ENCODE data around the gene TBC1D22A.

The TBC1D22A gene

GRCh38 chr22:47031628-47031915, 269.1 kb downstream of the TBC1D22A start:
- H3K79me1 ChIP-seq (ENCODE audit: low read length), result no peaks in the 10 kb centered on the region
- H2BK120ac ChIP-seq (ENCODE audit: low read depth, low read length), result no peak overlapping the region
- H4K5ac ChIP-seq (ENCODE audit: low read length), result no peak overlapping the region
- H3K18ac ChIP-seq (ENCODE audit: low read length), result no peak overlapping the region
- no peak overlapping the region for H3K9ac ChIP-seq (ENCODE audit: low read length)
- WGBS (ENCODE audit: extremely low coverage, insufficient coverage, low lambda C conversion rate), result no CpG with 5 or more reads among the region's 7 CpGs
- no peak overlapping the region for H2BK5ac ChIP-seq (ENCODE audit: low read length)
- H4K8ac ChIP-seq (ENCODE audit: low read depth, low read length), result no peak overlapping the region
- no peaks in the 10 kb centered on the region for H3K27me3 ChIP-seq (ENCODE audit: insufficient read depth, low read length, poor library complexity)
- H2BK15ac ChIP-seq (replicated peaks; ENCODE audit: low read depth), result no peak overlapping the region
- no peak overlapping the region for H3K4ac ChIP-seq (ENCODE audit: low read depth, low read length)
- H3K56ac ChIP-seq (ENCODE audit: low read length), result no peak overlapping the region
- H3K27ac ChIP-seq (ENCODE audit: low read depth, low read length), result no peak overlapping the region
- no peak overlapping the region for H3K4me2 ChIP-seq (ENCODE audit: low read length)
- H2AK5ac ChIP-seq (ENCODE audit: low read length), result no peak overlapping the region
- H3K23ac ChIP-seq (ENCODE audit: low read length), result no peak overlapping the region
- no peaks in the 10 kb centered on the region for H3K36me3 ChIP-seq (ENCODE audit: control insufficient read depth, insufficient read depth, low read length)
- no peak for DNase-seq
- H3K4me3 ChIP-seq (ENCODE audit: low read length), result no peak overlapping the region
- no peaks in the 10 kb centered on the region for H3K79me2 ChIP-seq (ENCODE audit: control insufficient read depth, insufficient read depth, low read length)
- H3K4me1 ChIP-seq (ENCODE audit: control insufficient read depth, low read depth, low read length), result no peaks in the 10 kb centered on the region

GRCh38 chr22:47032091-47032943, 269.9 kb downstream of the TBC1D22A start:
- Histone ChIP-seq H3K79me2 (ENCODE audit: control insufficient read depth, insufficient read depth, low read length) (no peaks in the 10 kb centered on the region), H3K4me1 (ENCODE audit: control insufficient read depth, low read depth, low read length) (no peaks in the 10 kb centered on the region), H2BK15ac (replicated peaks; ENCODE audit: low read depth) (no peak overlapping the region), H3K4me3 (ENCODE audit: low read length) (no peak overlapping the region), H3K27ac (ENCODE audit: low read depth, low read length) (no peak overlapping the region), H4K8ac (ENCODE audit: low read depth, low read length) (no peak overlapping the region), H2BK5ac (ENCODE audit: low read length) (no peak overlapping the region), H2AK5ac (ENCODE audit: low read length) (no peak overlapping the region), H4K5ac (ENCODE audit: low read length) (no peak overlapping the region), H3K79me1 (ENCODE audit: low read length) (no peaks in the 10 kb centered on the region), H3K36me3 (ENCODE audit: control insufficient read depth, insufficient read depth, low read length) (no peaks in the 10 kb centered on the region), H3K56ac (ENCODE audit: low read length) (no peak overlapping the region), H3K23ac (ENCODE audit: low read length) (no peak overlapping the region), H3K9ac (ENCODE audit: low read length) (no peak overlapping the region), H3K18ac (ENCODE audit: low read length) (no peak overlapping the region), H2BK120ac (ENCODE audit: low read depth, low read length) (no peak overlapping the region), H3K4ac (ENCODE audit: low read depth, low read length) (no peak overlapping the region), H3K27me3 (ENCODE audit: insufficient read depth, low read length, poor library complexity) (no peaks in the 10 kb centered on the region), H3K4me2 (ENCODE audit: low read length) (no peak overlapping the region)
- no CpG with 5 or more reads among the region's 22 CpGs for WGBS (ENCODE audit: extremely low coverage, insufficient coverage, low lambda C conversion rate)
- no peak for DNase-seq

DNA sequence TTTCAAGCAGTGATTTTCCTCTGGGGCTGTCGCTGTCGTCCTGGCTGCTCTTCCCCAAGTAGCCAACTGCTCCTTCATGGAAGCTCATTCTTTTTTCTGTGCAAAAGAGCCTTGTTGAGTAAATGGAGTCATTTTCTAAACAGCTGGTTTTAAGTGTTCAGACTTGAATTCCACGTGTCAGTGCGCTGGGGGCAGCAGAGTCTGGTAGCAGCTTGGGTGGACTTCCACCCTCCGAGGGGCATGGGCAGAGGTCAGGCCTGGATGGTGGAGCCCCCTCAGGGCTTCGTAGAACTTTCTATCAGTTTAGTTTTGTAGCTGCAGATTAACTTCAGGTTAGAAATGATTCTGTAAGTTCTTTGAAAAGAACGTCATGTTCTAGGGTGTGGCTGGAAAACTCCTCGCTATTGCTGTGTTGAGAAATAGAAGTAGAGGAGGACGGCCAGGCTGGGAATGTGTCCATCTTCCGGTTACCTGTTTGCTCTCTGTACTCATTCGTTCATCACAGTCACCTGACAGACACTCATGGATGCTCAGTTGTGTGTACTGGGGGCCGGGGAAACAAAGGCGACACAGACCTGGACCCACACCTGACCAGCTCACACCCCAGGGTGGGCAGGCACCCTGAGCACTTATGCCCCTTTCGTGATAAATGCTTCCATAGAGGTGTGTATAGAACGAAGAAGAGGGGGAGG, 270.7 kb downstream of the TBC1D22A start:
- Histone ChIP-seq H2BK120ac (ENCODE audit: low read depth, low read length) (no peak overlapping the region), H3K36me3 (ENCODE audit: control insufficient read depth, insufficient read depth, low read length) (no peaks in the 10 kb centered on the region), H3K4me1 (ENCODE audit: control insufficient read depth, low read depth, low read length) (no peaks in the 10 kb centered on the region), H3K79me2 (ENCODE audit: control insufficient read depth, insufficient read depth, low read length) (no peaks in the 10 kb centered on the region), H4K8ac (ENCODE audit: low read depth, low read length) (no peak overlapping the region), H2BK5ac (ENCODE audit: low read length) (no peak overlapping the region), H3K4me2 (ENCODE audit: low read length) (no peak overlapping the region), H3K27ac (ENCODE audit: low read depth, low read length) (no peak overlapping the region), H2BK15ac (replicated peaks; ENCODE audit: low read depth) (no peak overlapping the region), H4K5ac (ENCODE audit: low read length) (no peak overlapping the region), H3K9ac (ENCODE audit: low read length) (no peak overlapping the region), H3K23ac (ENCODE audit: low read length) (no peak overlapping the region), H3K4me3 (ENCODE audit: low read length) (no peak overlapping the region), H3K4ac (ENCODE audit: low read depth, low read length) (no peak overlapping the region), H2AK5ac (ENCODE audit: low read length) (no peak overlapping the region), H3K27me3 (ENCODE audit: insufficient read depth, low read length, poor library complexity) (no peaks in the 10 kb centered on the region), H3K18ac (ENCODE audit: low read length) (no peak overlapping the region), H3K56ac (ENCODE audit: low read length) (no peak overlapping the region), H3K79me1 (ENCODE audit: low read length) (no peaks in the 10 kb centered on the region)
- DNase-seq, result no peak
- no CpG with 5 or more reads among the region's 15 CpGs for WGBS (ENCODE audit: extremely low coverage, insufficient coverage, low lambda C conversion rate)

DNA sequence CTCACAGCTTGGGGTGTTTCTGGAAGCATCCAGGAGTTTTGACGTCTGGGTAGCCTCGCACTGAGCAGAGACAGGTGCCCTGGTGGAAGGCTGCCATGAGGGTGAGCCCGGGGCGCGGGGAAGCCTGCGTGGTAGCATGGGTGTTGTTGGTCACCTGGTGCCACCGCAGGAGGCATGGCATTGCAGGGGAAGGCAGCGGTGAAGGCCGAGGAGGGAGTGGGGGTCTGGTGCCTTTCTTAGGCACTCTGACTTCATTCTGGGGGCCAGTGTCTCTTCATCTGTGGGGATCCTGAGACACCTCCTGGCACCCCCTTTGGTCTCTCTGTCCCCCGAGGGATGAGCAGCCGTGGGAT, 271.2 kb downstream of the TBC1D22A start:
- no peaks in the 10 kb centered on the region for H3K36me3 ChIP-seq (ENCODE audit: control insufficient read depth, insufficient read depth, low read length)

DNA sequence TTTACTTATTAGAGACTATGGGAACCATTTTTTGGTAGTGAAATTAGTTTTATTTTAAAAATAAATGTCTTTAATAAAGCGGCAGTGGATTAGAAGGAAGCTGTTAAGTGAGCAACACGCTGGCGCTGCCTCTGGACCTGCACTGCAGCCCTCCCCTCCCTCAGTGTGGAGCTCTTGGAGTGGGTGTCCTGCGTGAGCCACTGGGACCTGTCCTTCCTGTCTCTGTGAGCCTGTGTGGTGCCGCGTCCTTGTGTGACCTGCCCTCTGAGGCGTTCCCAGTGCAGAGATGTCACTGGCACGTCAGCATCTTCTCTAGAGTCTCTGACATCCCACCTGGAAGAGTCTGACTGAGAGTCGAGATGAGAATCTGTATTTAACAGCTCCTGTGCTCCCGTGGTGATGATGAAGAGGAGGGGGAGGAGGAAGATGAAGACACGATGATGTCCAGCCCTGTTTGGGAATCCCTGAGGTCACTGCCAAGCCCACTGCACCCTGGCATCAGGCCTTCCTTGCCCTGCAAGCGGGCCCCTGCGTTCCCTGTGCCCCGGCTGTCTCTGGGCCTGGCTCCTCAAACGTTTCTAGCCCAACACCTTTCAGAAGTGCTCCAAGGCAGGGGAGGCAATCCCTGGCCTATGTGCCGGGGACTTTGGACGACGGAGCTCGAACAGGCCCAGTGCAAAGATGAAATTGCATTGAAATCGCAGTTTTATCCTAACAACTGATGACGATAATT, 271.8 kb downstream of the TBC1D22A start:
- no peak overlapping the region for H4K8ac ChIP-seq (ENCODE audit: low read depth, low read length)
- no peak overlapping the region for H3K9ac ChIP-seq (ENCODE audit: low read length)
- no peaks in the 10 kb centered on the region for H3K79me1 ChIP-seq (ENCODE audit: low read length)
- no peak overlapping the region for H3K56ac ChIP-seq (ENCODE audit: low read length)
- no peaks in the 10 kb centered on the region for H3K27me3 ChIP-seq (ENCODE audit: insufficient read depth, low read length, poor library complexity)
- H3K4me2 ChIP-seq (ENCODE audit: low read length), result no peak overlapping the region
- H2BK120ac ChIP-seq (ENCODE audit: low read depth, low read length), result no peak overlapping the region
- no peak overlapping the region for H3K4ac ChIP-seq (ENCODE audit: low read depth, low read length)
- H3K23ac ChIP-seq (ENCODE audit: low read length), result no peak overlapping the region
- no CpG with 5 or more reads among the region's 21 CpGs for WGBS (ENCODE audit: extremely low coverage, insufficient coverage, low lambda C conversion rate)
- no peak for DNase-seq
- no peak overlapping the region for H3K18ac ChIP-seq (ENCODE audit: low read length)
- no peaks in the 10 kb centered on the region for H3K4me1 ChIP-seq (ENCODE audit: control insufficient read depth, low read depth, low read length)
- no peaks in the 10 kb centered on the region for H3K79me2 ChIP-seq (ENCODE audit: control insufficient read depth, insufficient read depth, low read length)
- H2BK15ac ChIP-seq (replicated peaks; ENCODE audit: low read depth), result no peak overlapping the region
- no peak overlapping the region for H4K5ac ChIP-seq (ENCODE audit: low read length)
- no peak overlapping the region for H2BK5ac ChIP-seq (ENCODE audit: low read length)
- no peak overlapping the region for H2AK5ac ChIP-seq (ENCODE audit: low read length)
- H3K27ac ChIP-seq (ENCODE audit: low read depth, low read length), result no peak overlapping the region
- H3K4me3 ChIP-seq (ENCODE audit: low read length), result no peak overlapping the region
- H3K36me3 ChIP-seq (ENCODE audit: control insufficient read depth, insufficient read depth, low read length), result no peaks in the 10 kb centered on the region

More for the DNA sequence above, 271.2 kb downstream of the TBC1D22A start:
- no peak overlapping the region for H3K4me2 ChIP-seq (ENCODE audit: low read length)
- H3K27me3 ChIP-seq (ENCODE audit: insufficient read depth, low read length, poor library complexity), result no peaks in the 10 kb centered on the region
- no peaks in the 10 kb centered on the region for H3K79me2 ChIP-seq (ENCODE audit: control insufficient read depth, insufficient read depth, low read length)
- H3K4me3 ChIP-seq (ENCODE audit: low read length), result no peak overlapping the region
- H4K5ac ChIP-seq (ENCODE audit: low read length), result no peak overlapping the region
- H3K9ac ChIP-seq (ENCODE audit: low read length), result no peak overlapping the region
- H2BK15ac ChIP-seq (replicated peaks; ENCODE audit: low read depth), result no peak overlapping the region
- H3K27ac ChIP-seq (ENCODE audit: low read depth, low read length), result no peak overlapping the region
- DNase-seq, result no peak
- no CpG with 5 or more reads among the region's 11 CpGs for WGBS (ENCODE audit: extremely low coverage, insufficient coverage, low lambda C conversion rate)
- no peak overlapping the region for H4K8ac ChIP-seq (ENCODE audit: low read depth, low read length)
- H3K4ac ChIP-seq (ENCODE audit: low read depth, low read length), result no peak overlapping the region
- no peaks in the 10 kb centered on the region for H3K4me1 ChIP-seq (ENCODE audit: control insufficient read depth, low read depth, low read length)
- H2BK120ac ChIP-seq (ENCODE audit: low read depth, low read length), result no peak overlapping the region
- H2BK5ac ChIP-seq (ENCODE audit: low read length), result no peak overlapping the region
- H2AK5ac ChIP-seq (ENCODE audit: low read length), result no peak overlapping the region
- no peak overlapping the region for H3K18ac ChIP-seq (ENCODE audit: low read length)
- H3K56ac ChIP-seq (ENCODE audit: low read length), result no peak overlapping the region
- H3K23ac ChIP-seq (ENCODE audit: low read length), result no peak overlapping the region
- H3K79me1 ChIP-seq (ENCODE audit: low read length), result no peaks in the 10 kb centered on the region

Data from mesendoderm (in vitro differentiated cells).